ENCODE data around the gene MALSU1. TPM values are rescaled to one million over a fixed set of nuclear protein-coding genes. Genes with fewer than 3 reads are reported as not detected.
"Not testable (repeated sequence)": the region's sequence is repeated elsewhere in the genome, so short reads cannot be mapped to it uniquely, and the experiment has no call there.

MALSU1 gene
- total RNA-seq, 1 experiment from 2014 or later = 114 TPM

DNA sequence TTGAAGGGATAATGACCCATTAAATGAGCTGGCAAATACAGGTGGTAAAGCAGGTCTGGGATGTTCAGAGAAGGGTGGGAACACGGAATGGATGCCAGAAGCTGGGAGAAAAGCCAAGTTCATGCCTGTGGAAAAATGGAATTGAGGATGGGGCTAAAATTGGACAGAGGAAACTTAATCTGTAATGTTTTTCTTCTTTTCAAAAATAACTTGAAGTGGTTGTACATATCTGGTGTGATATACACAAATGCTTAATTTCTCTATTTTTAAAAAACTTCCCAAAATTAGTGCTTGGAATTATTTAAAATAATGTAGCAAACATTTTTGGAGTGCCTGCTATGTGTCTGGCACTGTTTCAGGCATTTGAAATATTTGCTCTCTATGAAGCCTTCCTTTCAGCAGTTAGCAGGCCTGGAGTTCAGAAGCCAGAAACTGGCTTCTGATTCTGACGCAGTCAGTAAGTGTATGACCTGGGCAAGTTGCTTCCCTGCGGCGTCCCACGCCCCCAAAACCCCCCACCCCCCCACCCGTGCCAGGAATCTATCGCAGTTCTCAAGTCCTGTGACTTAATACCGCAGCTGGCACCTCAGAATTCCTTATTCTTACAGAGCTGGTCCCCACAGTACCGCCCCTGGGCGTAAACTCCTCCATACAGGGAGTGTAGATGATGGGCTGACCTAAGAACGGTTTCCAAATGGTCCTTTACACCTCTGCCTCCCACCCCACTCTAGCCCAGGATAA, 828 bp upstream of the MALSU1 start:
- intact Hi-C loops (cut with micrococcal nuclease; ENCODE audit: unreplicated experiment) = loop anchor here (1.0 to 2.0 kb wide), 2 partner anchors 25 to 34 kb away; no protein-coding TSS in a partner anchor
- no peaks in the 10 kb centered on the region for H3K27me3 Mint-ChIP-seq (ENCODE audit: unreplicated experiment)
- TF ChIP-seq, protein P1, sequence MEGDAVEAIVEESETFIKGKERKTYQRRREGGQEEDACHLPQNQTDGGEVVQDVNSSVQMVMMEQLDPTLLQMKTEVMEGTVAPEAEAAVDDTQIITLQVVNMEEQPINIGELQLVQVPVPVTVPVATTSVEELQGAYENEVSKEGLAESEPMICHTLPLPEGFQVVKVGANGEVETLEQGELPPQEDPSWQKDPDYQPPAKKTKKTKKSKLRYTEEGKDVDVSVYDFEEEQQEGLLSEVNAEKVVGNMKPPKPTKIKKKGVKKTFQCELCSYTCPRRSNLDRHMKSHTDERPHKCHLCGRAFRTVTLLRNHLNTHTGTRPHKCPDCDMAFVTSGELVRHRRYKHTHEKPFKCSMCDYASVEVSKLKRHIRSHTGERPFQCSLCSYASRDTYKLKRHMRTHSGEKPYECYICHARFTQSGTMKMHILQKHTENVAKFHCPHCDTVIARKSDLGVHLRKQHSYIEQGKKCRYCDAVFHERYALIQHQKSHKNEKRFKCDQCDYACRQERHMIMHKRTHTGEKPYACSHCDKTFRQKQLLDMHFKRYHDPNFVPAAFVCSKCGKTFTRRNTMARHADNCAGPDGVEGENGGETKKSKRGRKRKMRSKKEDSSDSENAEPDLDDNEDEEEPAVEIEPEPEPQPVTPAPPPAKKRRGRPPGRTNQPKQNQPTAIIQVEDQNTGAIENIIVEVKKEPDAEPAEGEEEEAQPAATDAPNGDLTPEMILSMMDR (IDR thresholded peaks at IDR 0.05; ENCODE audit: unreplicated experiment) = no peak
- DNase-seq = peak; percentile 57
- peak overlapping the region; percentile 84 for H3K27ac Mint-ChIP-seq (ENCODE audit: unreplicated experiment)
- H3K36me3 Mint-ChIP-seq (ENCODE audit: insufficient read depth, unreplicated experiment) = peaks cover 51% of the 10 kb centered on the region
- no TSS peak for BruUV-seq (replicated peaks)
- H3K9me3 Mint-ChIP-seq (ENCODE audit: low read depth, unreplicated experiment) = no peaks in the 10 kb centered on the region
- CTCF ChIA-PET = interaction anchor here (0.6 to 3.0 kb wide), 12 partner anchors 9 to 175 kb away, joined by 3 to 22 read pairs (median 4); no protein-coding TSS in a partner anchor
- H3K4me1 Mint-ChIP-seq (ENCODE audit: low read depth, unreplicated experiment) = peaks cover 66% of the 10 kb centered on the region
- H3K4me3 Mint-ChIP-seq (ENCODE audit: low read depth, unreplicated experiment) = peak overlapping the region; percentile 94

DNA sequence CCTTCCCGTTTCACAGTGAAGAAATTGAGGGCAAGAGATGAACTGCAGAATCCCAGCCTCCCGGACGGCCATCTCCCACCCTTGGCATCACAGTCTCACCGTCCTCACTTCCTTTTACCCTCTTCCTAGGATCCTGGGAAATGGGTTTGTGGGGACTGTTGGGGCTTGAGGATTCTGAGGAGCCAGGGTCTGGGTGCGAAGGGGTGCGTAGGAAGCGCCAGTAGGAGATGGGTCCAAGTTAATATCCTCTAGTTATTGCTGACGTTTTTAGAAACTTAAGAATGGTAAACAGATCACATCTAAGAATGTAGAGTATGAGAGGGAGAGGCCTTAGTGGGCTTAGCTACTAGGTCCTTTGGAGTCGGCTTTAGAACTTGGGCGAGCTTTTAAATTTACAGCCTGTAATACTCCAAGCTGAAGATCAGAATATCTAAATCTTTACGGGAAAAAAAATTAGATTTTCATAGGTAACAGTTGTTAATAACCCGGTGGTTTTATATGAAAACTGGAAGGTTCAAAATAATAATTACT, 696 bp downstream of the MALSU1 start:
- DNase-seq = no peak
- intact Hi-C loops (cut with micrococcal nuclease; ENCODE audit: unreplicated experiment) = loop anchor here (2.0 kb wide), 1 partner anchor 33 kb away; no protein-coding TSS in a partner anchor
- TF ChIP-seq, protein P1 (IDR thresholded peaks at IDR 0.05; ENCODE audit: unreplicated experiment) = no peak
- BruUV-seq (replicated peaks) = no TSS peak
- peaks cover 56% of the 10 kb centered on the region for H3K36me3 Mint-ChIP-seq (ENCODE audit: insufficient read depth, unreplicated experiment)
- H3K9me3 Mint-ChIP-seq (ENCODE audit: low read depth, unreplicated experiment) = no peaks in the 10 kb centered on the region
- H3K27me3 Mint-ChIP-seq (ENCODE audit: unreplicated experiment) = no peaks in the 10 kb centered on the region
- H3K27ac Mint-ChIP-seq (ENCODE audit: unreplicated experiment) = peak overlapping the region; percentile 84
- CTCF ChIA-PET = interaction anchor here (0.6 to 3.0 kb wide), 4 partner anchors 15 to 117 kb away, joined by 3 to 22 read pairs (median 5); no protein-coding TSS in a partner anchor
- H3K4me3 Mint-ChIP-seq (ENCODE audit: low read depth, unreplicated experiment) = peak overlapping the region; percentile 94
- H3K4me1 Mint-ChIP-seq (ENCODE audit: low read depth, unreplicated experiment) = peaks cover 52% of the 10 kb centered on the region

DNA sequence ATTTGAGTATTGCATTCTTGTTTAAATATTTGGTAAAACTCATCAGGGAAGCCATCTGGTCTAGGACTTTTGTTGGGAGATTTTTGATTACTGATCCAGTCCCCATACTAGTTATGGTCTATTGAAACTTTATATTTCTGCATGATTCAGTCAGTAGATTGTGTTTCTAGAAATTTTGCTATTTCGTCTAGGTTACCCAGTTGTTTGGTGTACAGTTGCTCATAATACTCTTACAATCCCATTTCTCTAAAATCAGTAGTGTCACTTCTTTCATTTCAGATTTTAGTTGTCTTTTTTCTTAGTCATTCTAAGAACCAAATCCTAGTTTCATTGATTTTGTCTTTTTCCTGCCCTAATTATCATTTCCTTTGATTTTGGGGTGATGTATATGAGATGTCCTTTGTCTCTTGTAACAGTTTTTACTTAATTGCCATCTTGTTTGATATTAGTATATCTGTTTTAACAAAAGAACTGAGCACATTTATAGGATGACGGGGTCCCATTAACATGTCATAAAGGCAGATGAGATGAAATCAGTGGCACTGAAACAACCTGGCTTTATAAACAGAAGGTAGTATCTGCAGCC, 7.9 kb downstream of the MALSU1 start:
- Mint-ChIP-seq H3K4me1 (ENCODE audit: low read depth, unreplicated experiment) (peaks cover 36% of the 10 kb centered on the region), H3K27me3 (ENCODE audit: unreplicated experiment) (no peaks in the 10 kb centered on the region), H3K36me3 (ENCODE audit: insufficient read depth, unreplicated experiment) (peaks cover 91% of the 10 kb centered on the region), H3K9me3 (ENCODE audit: low read depth, unreplicated experiment) (no peaks in the 10 kb centered on the region), H3K27ac (ENCODE audit: unreplicated experiment) (peak overlapping the region; percentile 18), H3K4me3 (ENCODE audit: low read depth, unreplicated experiment) (no peak overlapping the region)
- TF ChIP-seq, protein P1 (IDR thresholded peaks at IDR 0.05; ENCODE audit: unreplicated experiment) = no peak
- DNase-seq = no peak
- intact Hi-C loops (cut with micrococcal nuclease; ENCODE audit: unreplicated experiment) = no loop called here
- no TSS peak for BruUV-seq (replicated peaks)
- CTCF ChIA-PET = no interaction called here

DNA sequence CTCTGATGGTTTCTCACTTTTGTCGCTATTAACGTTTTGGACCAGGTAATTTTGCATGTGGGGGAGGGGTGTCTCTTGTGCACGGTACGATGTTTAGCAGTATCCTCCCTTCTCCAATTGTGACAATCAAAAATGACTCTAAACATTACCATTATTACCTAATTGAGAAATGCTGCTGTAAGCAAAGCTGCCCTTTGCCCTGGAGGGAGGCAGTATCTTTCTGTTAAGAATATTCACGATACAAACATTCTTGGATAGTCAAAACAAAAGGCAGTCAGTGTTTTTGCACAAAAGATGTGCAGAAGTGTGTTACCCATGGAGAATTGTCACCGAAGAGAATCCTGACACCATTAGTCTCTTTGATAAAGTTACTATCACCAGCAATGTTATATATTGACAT, 9.6 kb downstream of the MALSU1 start:
- H3K36me3 Mint-ChIP-seq (ENCODE audit: insufficient read depth, unreplicated experiment) = peaks cover 89% of the 10 kb centered on the region
- TF ChIP-seq, protein P1 (IDR thresholded peaks at IDR 0.05; ENCODE audit: unreplicated experiment) = no peak
- CTCF ChIA-PET = interaction anchor here (0.7 kb wide), 1 partner anchor 14 kb away, joined by 3 read pairs; no protein-coding TSS in a partner anchor

DNA sequence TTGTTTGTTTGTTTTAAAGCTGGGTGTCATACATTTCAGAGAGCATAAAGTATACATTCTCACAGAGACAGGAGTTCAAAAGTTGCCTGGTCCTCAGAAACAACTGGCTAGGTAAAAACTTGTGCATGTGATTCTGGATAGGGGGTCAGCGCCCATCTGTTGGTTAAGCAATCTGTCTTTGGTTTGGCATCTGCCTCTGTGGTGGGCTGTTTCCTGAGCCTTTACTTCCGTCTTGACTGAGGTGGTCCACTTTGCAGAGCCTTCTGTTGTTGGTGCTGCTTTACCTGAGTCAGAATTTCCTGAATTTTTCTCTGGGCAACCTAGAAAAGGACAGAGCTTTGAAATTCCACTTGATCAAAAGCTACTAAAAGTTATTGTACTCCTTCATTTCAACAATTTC, 13.0 kb downstream of the MALSU1 start:
- CTCF ChIA-PET = interaction anchor here (0.7 kb wide), 1 partner anchor 1682 kb away, joined by 5 read pairs; no protein-coding TSS in a partner anchor
- BruUV-seq (replicated peaks); H3K9me3 Mint-ChIP-seq (ENCODE audit: low read depth, unreplicated experiment); H3K4me3 Mint-ChIP-seq (ENCODE audit: low read depth, unreplicated experiment); intact Hi-C loops (cut with micrococcal nuclease; ENCODE audit: unreplicated experiment); H3K27me3 Mint-ChIP-seq (ENCODE audit: unreplicated experiment); DNase-seq; H3K27ac Mint-ChIP-seq (ENCODE audit: unreplicated experiment): not testable (repeated sequence)
- peaks cover 86% of the 10 kb centered on the region for H3K36me3 Mint-ChIP-seq (ENCODE audit: insufficient read depth, unreplicated experiment)
- H3K4me1 Mint-ChIP-seq (ENCODE audit: low read depth, unreplicated experiment) = peaks cover 13% of the 10 kb centered on the region

More for the DNA sequence above, 9.6 kb downstream of the MALSU1 start:
- DNase-seq = no peak
- Mint-ChIP-seq H3K4me3 (ENCODE audit: low read depth, unreplicated experiment) (no peak overlapping the region), H3K27ac (ENCODE audit: unreplicated experiment) (no peak overlapping the region), H3K4me1 (ENCODE audit: low read depth, unreplicated experiment) (peaks cover 22% of the 10 kb centered on the region), H3K27me3 (ENCODE audit: unreplicated experiment) (no peaks in the 10 kb centered on the region), H3K9me3 (ENCODE audit: low read depth, unreplicated experiment) (no peaks in the 10 kb centered on the region)
- BruUV-seq (replicated peaks) = no TSS peak
- intact Hi-C loops (cut with micrococcal nuclease; ENCODE audit: unreplicated experiment) = no loop called here
